Common myeloid progenitor, CD34-positive (primary cell): ENCODE measurements around the gene PRKACA.

Experiments used
- CTCF ChIA-PET: fragments of 350-600 bp; sonication (Branson Sonifier 250); formaldehyde crosslinking; loops from one replicate; lab custom pipeline; 2021; ENCODE audit warnings: antibody characterized with exemption; lab: Charles Lee
- POLR2A ChIA-PET: fragments of 350-600 bp; sonication (Branson Sonifier 250); formaldehyde crosslinking; loops from one replicate; lab custom pipeline; 2021; ENCODE audit warnings: antibody characterized with exemption; lab: Charles Lee
- DNase-seq, 3 donors: peaks; one replicate each; pipeline versions ENCODE4 v3.0.0 to v3.0.0-alpha.2; 2013
- H3K27ac ChIP-seq, 2 experiments: 1 replicate in 1 of 2; 2 replicates in 1 of 2; pipeline ENCODE4 v1.7.0; 2013; ENCODE audit warnings: inconsistent platforms in 2 of 2, low read length in 2 of 2, mild to moderate bottlenecking in 2 of 2, low read depth in 1 of 2, moderate library complexity in 1 of 2; ENCODE audit not compliant: severe bottlenecking in 2 of 2, insufficient read depth in 1 of 2, poor library complexity in 1 of 2
- H3K27me3 ChIP-seq, 5 experiments: replicated peaks in 2 of 5; 1 replicate in 3 of 5; 2 replicates in 2 of 5; pipeline versions ENCODE4 v1.6.1 to v1.7.0; 2013; ENCODE audit warnings: low read length in 4 of 5, mild to moderate bottlenecking in 2 of 5, moderate library complexity in 2 of 5, inconsistent platforms in 1 of 5; ENCODE audit not compliant: insufficient read depth in 5 of 5, control insufficient read depth in 4 of 5
- H3K36me3 ChIP-seq, 4 experiments: 1 replicate in 2 of 4; 2 replicates in 2 of 4; pipeline versions ENCODE4 v1.6.1 to v1.7.0; 2013; ENCODE audit warnings: low read length in 3 of 4, control low read depth in 1 of 4, mild to moderate bottlenecking in 1 of 4; ENCODE audit not compliant: control insufficient read depth in 4 of 4, insufficient read depth in 4 of 4
- H3K4me1 ChIP-seq, 4 experiments: 1 replicate in 3 of 4; 2 replicates in 1 of 4; pipeline versions ENCODE4 v1.6.1 to v1.7.1; 2013; ENCODE audit warnings: low read length in 3 of 4, mild to moderate bottlenecking in 3 of 4, control low read depth in 1 of 4, inconsistent platforms in 1 of 4, moderate library complexity in 1 of 4; ENCODE audit not compliant: control insufficient read depth in 4 of 4, insufficient read depth in 4 of 4; ENCODE audit errors: control extremely low read depth in 1 of 4
- H3K4me3 ChIP-seq, 7 experiments: 1 replicate in 4 of 7; 2 replicates in 3 of 7; pipeline versions ENCODE4 v1.5.1 to v1.7.0; 2013; ENCODE audit warnings: mild to moderate bottlenecking in 7 of 7, low read length in 6 of 7, moderate library complexity in 6 of 7, inconsistent platforms in 2 of 7, low read depth in 2 of 7, control low read depth in 1 of 7; ENCODE audit not compliant: insufficient read depth in 4 of 7, control insufficient read depth in 1 of 7; ENCODE audit errors: extremely low read depth in 1 of 7
- H3K9me3 ChIP-seq, 5 experiments: 1 replicate in 4 of 5; 2 replicates in 1 of 5; pipeline versions ENCODE4 v1.6.1 to v1.7.1; 2013; ENCODE audit warnings: low read length in 4 of 5, mild to moderate bottlenecking in 2 of 5, inconsistent platforms in 1 of 5, low read depth in 1 of 5, moderate library complexity in 1 of 5; ENCODE audit not compliant: control insufficient read depth in 4 of 5, insufficient read depth in 2 of 5; ENCODE audit errors: control extremely low read depth in 1 of 5
- WGBS: methylation state at CpG from one replicate; pipeline ENCODE4 v1.1.5; 2013; ENCODE audit not compliant: insufficient coverage; 5-methylcytosine and 5-hydroxymethylcytosine counted together

The PRKACA gene

DNA sequence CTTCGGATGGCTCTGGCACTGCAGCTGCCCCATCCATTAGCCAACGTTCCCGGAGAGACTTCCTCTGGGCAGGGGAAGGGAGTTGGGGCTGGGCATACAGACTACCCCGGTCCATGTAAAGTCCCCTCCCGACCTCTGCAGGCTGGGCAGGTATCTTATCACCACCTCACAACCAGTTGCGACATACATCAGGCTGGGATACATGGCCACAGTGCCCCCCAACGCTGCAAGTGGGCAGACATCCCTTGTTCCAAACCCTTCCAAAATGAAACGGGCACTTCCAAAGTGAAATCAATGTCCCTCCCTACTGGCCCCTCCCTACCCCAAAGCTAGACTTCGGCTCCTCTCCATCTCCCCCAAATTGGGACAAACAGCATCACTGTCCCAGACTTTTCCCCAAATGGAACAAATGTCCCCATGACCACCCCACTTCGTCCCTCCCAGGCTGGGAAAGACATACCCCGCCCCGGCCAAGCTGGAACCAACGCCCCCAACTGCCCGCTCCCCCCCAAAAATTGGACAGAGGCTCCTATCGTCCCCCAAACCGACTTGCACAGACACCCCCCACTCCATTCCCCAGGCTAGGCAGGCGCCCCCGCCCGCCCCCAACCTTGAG is 60.7 kb downstream of the PRKACA start:
- Histone ChIP-seq H3K9me3 (no peaks in the 10 kb centered on the region), H3K4me1 (peaks cover 0 to 18% (median 17%) of the 10 kb centered on the region in 4 experiments), H3K27me3 (peaks cover 0 to 49% (median 11%) of the 10 kb centered on the region in 5 experiments), H3K36me3 (peaks cover 0 to 16% (median 8%) of the 10 kb centered on the region in 4 experiments), H3K4me3 (peak overlapping the region in 3 of 7 experiments; percentile 21 to 48 (median 36)), H3K27ac (no peak overlapping the region)
- 58% methylated on average over 9 of the region's 19 CpGs for WGBS
- ChIA-PET POLR2A (no interaction called here), CTCF (interaction anchor here (0.8 to 7.2 kb wide), 5 partner anchors 8 to 176 kb away, joined by 3 to 102 read pairs (median 4); partner anchors contain the start of genes IL27RA and MISP3)
- no peak for DNase-seq

- Histone ChIP-seq H3K36me3 (peaks cover 0 to 21% (median 10%) of the 10 kb centered on the region in 4 experiments), H3K27me3 (peaks cover 0 to 46% (median 11%) of the 10 kb centered on the region in 5 experiments), H3K9me3 (no peaks in the 10 kb centered on the region), H3K27ac (no peak overlapping the region), H3K4me1 (peaks cover 0 to 18% (median 17%) of the 10 kb centered on the region in 4 experiments), H3K4me3 (no peak overlapping the region)
- DNase-seq: no peak
- POLR2A ChIA-PET: no interaction called here
- WGBS: 99% methylated on average over 9 of the region's 10 CpGs
- CTCF ChIA-PET: interaction anchor here (0.8 to 7.2 kb wide), 4 partner anchors 9 to 50 kb away, joined by 3 to 102 read pairs (median 4); partner anchors contain the start of genes IL27RA, MISP3 and RFX1
These were observed 61.4 kb downstream of the PRKACA start for GRCh38 chr19:14056069-14056666.

- ChIA-PET CTCF (interaction anchor here (1.6 to 7.2 kb wide), 3 partner anchors 10 to 174 kb away, joined by 4 to 102 read pairs (median 5); partner anchors contain the start of gene MISP3), POLR2A (no interaction called here)
- H3K36me3 ChIP-seq: peaks cover 0 to 28% (median 14%) of the 10 kb centered on the region in 4 experiments
- peaks cover 0 to 41% (median 10%) of the 10 kb centered on the region in 5 experiments for H3K27me3 ChIP-seq
- H3K27ac ChIP-seq: no peak overlapping the region
- no peaks in the 10 kb centered on the region for H3K9me3 ChIP-seq
- H3K4me1 ChIP-seq: peaks cover 0 to 18% (median 17%) of the 10 kb centered on the region in 4 experiments
- 100% methylated on average over 3 of the region's 3 CpGs for WGBS
- no peak for DNase-seq
- no peak overlapping the region for H3K4me3 ChIP-seq
These were observed 62.2 kb downstream of the PRKACA start for GRCh38 chr19:14055396-14055795.

DNA sequence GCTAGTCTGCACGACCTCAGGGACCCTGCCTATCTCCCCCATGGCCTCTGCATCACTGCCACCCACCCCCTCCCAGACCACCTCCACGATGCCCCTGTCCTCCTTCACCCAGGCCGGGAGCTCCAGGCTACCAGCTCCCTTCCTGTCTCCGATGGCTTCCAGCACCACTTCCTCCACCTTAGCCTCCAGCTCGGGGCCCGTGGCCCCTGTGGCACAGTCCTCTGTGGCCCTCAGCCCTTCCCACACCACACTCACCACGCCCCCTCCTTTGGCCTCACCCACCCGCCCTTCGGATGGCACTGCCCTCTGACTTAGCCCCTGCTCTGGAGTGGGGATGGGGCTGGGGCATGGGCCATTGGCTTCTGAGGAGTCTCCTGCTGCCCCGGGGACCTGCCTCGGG is 62.8 kb downstream of the PRKACA start:
- H3K4me3 ChIP-seq: no peak overlapping the region
- H3K4me1 ChIP-seq: peaks cover 0 to 18% (median 17%) of the 10 kb centered on the region in 4 experiments
- ChIA-PET CTCF (interaction anchor here (0.9 to 2.0 kb wide), 3 partner anchors 19 to 173 kb away, joined by 3 to 5 read pairs (median 5); no protein-coding TSS in a partner anchor), POLR2A (no interaction called here)
- WGBS: 28% methylated on average over 7 of the region's 11 CpGs
- H3K27ac ChIP-seq: no peak overlapping the region
- no peak for DNase-seq
- peaks cover 0 to 35% (median 6%) of the 10 kb centered on the region in 5 experiments for H3K27me3 ChIP-seq
- H3K36me3 ChIP-seq: peaks cover 0 to 31% (median 17%) of the 10 kb centered on the region in 4 experiments
- no peaks in the 10 kb centered on the region for H3K9me3 ChIP-seq

DNA sequence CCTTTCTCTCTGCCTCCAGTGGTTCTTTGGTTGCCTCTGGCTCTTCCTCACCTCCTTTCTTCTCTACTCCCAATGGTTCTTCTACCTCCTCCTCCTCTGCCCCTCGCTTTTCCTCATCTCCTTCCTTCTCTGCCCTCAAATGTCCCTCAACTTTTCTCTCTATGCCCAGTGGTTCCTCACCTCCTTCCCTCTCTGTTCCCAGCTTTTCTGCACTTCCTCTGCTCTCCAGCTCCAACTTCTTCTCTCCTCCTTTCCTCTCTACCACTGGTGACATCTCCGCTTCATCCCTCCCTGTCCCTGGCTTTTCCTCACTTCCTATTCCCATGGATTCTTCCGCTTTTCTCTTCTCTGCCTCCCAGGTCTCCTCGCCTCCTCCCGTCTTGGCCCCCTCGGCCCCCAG is 63.5 kb downstream of the PRKACA start:
- CTCF ChIA-PET: interaction anchor here (0.9 to 2.0 kb wide), 4 partner anchors 20 to 173 kb away, joined by 3 to 5 read pairs (median 4); no protein-coding TSS in a partner anchor

DNA sequence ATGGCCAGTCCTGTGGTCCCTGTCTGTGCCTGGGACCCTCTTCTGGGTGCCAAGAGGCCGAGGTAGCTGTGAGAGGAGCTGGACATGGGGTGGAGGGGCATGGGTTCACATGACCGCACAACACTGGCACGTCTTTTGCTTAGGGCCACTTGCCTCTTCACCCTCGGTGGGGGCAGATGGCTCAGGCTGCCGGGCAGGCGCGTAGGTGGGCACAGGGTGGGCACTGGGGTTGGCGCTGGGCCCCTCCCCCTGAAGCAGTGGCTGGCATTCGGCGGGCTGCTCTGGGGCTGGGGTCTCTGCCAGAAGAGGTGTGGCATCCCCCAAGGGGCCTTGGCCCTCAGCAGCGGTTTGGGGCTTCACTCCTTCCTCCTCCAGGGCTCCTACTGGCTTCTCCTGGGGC is 64.1 kb downstream of the PRKACA start:
- DNase-seq: no peak
- ChIA-PET CTCF (interaction anchor here (0.9 to 2.0 kb wide), 8 partner anchors 8 to 172 kb away, joined by 3 to 7 read pairs (median 4); no protein-coding TSS in a partner anchor), POLR2A (no interaction called here)
- H3K27ac ChIP-seq: no peak overlapping the region
- H3K27me3 ChIP-seq: peaks cover 0 to 23% (median 3%) of the 10 kb centered on the region in 5 experiments
- no peaks in the 10 kb centered on the region for H3K9me3 ChIP-seq
- WGBS: 96% methylated on average over 11 of the region's 11 CpGs
- peaks cover 0 to 12% (median 10%) of the 10 kb centered on the region in 4 experiments for H3K4me1 ChIP-seq
- H3K36me3 ChIP-seq: peaks cover 0 to 41% (median 26%) of the 10 kb centered on the region in 4 experiments
- H3K4me3 ChIP-seq: no peak overlapping the region

More for the DNA sequence above, 63.5 kb downstream of the PRKACA start:
- no peak overlapping the region for H3K27ac ChIP-seq
- H3K4me3 ChIP-seq: no peak overlapping the region
- peaks cover 0 to 17% (median 15%) of the 10 kb centered on the region in 4 experiments for H3K4me1 ChIP-seq
- no peak for DNase-seq
- no peaks in the 10 kb centered on the region for H3K9me3 ChIP-seq
- POLR2A ChIA-PET: no interaction called here
- WGBS: 80% methylated on average over 6 of the region's 6 CpGs
- peaks cover 0 to 35% (median 21%) of the 10 kb centered on the region in 4 experiments for H3K36me3 ChIP-seq
- H3K27me3 ChIP-seq: peaks cover 0 to 29% (median 6%) of the 10 kb centered on the region in 5 experiments
